ENCODE results near the gene NPAT. TPM values are rescaled to one million over a fixed set of nuclear protein-coding genes. Genes with fewer than 3 reads are reported as not detected.
"Not testable (repeated sequence)": the region's sequence is repeated elsewhere in the genome, so short reads cannot be mapped to it uniquely, and the experiment has no call there.

Gene NPAT
- polyA plus RNA-seq, 1 donor: 23.7 TPM

DNA sequence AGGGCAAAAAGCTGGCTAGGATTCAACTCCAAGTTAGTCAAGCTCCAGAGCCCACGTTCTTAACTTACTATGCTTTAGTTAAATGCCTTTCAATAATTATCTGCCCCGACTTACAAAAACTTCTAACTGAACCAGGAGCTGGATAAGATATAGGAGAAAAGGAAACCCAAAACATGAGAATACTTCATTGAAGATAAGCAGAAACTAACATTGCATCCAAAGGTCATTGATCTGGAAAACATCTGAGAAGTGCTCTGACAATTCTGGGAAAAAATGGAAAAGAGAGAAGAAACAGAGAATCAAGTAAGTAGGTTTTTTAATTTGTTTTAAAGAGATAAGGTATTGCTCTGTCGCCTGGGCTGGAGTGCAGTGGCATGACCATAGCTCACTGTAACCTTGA, 73.9 kb downstream of the NPAT start:
- no peak for DNase-seq

- DNase-seq: no peak
Observed at GRCh38 chr11:108147150-108147549, 75.3 kb downstream of the NPAT start.

- no peak for DNase-seq
Observed at GRCh38 chr11:108144615-108145014, 77.8 kb downstream of the NPAT start.

GRCh38 chr11:108142304-108142703, 80.1 kb downstream of the NPAT start:
- DNase-seq: no peak

- DNase-seq: no peak
Observed at GRCh38 chr11:108137212-108137611, 85.2 kb downstream of the NPAT start.

GRCh38 chr11:108135845-108136544, 86.4 kb downstream of the NPAT start:
- no peak for DNase-seq

GRCh38 chr11:108132993-108133538, 89.4 kb downstream of the NPAT start:
- not testable (repeated sequence) for DNase-seq

GRCh38 chr11:108131993-108132392, 90.4 kb downstream of the NPAT start:
- no peak for DNase-seq

DNA sequence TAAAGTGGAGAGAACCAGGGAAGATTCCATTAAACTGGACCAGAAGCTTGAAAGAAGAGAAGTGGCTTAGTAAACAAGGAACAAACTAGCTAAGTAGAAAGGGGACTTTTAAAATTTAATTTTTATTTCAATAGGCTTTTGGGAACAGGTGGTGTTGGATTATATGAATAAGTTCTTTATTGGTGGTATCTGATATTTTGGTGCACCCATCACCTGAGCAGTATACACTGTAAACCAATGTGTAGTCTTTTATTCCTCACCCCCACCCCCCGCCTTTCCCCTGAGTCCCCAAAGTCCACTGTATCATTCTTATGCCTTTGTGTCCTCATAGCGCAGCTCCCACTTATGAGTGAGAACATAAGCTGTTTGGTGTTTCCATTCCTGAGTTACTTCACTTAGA, 93.7 kb downstream of the NPAT start:
- no peak for DNase-seq

DNA sequence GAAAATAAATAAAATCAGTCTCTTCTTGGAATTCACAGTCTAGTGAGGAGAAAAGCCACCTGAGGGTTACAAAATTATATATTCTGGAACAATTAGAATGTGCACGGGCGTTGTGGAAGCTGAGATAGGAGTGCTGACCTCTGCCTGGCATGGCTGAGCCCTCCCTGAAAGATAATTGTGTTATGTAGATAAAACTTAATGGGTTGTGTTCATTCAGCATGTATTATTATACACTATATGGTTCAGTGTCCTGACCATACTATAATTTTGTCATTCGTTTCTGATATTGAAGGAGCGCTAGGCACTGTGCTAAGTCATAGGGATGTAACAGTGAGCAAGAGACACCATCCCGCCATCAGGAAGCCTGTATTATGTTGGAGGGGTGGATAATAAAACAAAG, 97.3 kb downstream of the NPAT start:
- DNase-seq: no peak

DNA sequence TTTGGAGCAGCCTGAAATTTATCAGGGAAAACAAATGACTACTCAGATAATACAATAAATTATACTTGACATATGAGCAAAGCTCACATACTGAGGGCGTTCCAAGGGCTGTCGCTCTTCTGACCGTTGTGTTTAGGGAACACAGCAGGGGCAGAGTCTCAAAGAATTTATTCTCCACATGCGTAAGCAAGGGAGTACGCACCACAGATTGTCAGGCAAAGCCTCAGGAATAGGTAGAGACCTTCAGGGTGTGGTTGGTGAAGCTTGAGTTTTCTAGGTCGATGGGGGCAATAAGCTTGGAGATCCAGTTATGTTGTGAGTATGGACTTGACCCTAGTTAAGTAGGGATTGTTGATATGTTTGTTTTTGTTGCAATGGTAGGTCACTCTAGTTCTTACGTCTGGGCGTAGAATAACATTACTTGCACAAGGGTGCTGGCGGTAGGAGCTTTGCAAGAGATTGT, 100.2 kb downstream of the NPAT start:
- DNase-seq: no peak

DNA sequence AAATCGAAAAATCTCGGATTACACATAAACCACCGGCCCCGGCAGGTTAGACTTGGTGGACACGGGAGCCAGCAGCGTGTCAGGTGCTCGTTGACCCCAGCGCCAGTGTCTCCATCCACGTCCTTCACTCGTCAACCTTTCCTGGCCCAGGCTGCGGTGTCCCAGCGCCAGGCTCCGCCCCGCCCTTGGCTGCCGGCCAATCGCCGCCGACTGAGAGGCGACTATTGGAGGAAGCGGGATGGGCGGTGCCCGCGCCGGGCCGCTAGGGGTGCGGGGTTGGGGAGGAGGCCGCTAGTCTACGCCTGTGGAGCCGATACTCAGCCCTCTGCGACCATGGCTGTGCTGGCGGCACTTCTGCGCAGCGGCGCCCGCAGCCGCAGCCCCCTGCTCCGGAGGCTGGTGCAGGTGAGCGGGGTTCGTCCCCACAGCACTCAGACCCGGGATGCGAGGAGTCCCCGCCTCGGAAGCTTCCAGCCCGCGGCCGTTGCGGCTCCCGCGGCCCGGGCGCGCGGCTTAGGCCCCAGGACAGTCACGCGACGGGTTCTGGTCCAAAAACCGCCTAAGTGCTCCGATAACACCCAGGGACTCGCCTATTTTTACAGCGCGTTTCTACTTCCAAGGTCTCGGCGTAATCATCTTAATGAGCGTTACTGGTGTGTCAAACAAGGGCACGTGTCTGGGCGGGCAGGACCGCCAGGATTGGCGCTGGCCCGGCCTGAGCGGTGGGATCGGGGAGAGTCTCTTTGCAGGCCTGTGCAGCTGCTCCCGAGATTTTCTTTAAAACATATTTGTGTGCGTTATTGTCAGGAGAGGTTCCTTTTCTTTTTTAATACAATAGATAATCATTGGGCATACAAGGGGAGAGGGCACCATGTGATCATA, 100.9 kb downstream of the NPAT start, which contains the start of gene ACAT1:
Gene ACAT1 (plus strand): TSS at position 294 of the 882 bp plus-strand sequence. CDS start 40 bp downstream, at position 334.
- peak; percentile 92 for DNase-seq

DNA sequence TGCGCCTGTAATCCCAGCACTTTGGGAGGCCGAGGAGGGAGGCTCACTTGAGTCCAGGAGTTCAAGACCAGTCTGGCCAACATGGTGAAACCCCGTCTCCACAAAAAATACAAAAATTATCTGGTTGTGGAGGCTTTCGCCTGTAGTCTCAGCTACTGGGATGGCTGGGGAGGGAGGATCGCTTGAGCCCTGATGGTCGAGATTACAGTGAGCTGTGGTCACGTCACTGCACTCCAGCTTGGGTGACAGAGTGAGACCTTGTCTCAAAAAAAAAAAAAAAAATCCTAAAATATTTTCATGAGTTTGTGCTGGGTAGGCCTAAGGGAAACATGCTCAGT, 101.5 kb downstream of the NPAT start:
- not testable (repeated sequence) for DNase-seq

DNA sequence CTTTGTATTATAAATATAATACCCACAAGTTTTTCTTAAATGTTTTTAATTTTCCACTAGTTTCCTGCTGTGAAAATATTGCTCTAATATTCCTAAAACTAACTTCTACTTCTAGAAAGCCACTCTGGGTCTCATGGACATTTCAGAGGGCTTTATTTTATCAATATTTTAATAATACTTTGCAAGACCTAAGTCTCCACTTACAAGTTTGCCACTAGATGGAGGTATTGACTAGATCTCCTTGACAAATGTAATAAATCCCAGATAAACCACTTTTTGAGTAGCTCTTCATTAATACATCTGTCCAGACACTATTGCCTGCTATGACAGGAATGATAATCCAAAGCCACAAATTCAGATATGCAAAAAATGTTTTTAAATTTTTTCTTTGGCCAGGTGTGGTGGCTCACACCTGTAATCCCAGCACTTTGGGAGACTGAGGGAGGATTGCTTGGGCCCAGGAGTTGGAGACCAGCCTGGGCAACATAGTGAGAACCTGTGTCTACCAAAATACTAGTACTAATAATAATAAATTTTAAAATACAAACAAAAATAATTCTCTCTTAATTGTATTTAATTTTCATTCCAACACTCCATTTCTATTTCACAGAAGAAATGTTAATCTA, 104.6 kb downstream of the NPAT start:
- peak; percentile 18 for DNase-seq

DNA sequence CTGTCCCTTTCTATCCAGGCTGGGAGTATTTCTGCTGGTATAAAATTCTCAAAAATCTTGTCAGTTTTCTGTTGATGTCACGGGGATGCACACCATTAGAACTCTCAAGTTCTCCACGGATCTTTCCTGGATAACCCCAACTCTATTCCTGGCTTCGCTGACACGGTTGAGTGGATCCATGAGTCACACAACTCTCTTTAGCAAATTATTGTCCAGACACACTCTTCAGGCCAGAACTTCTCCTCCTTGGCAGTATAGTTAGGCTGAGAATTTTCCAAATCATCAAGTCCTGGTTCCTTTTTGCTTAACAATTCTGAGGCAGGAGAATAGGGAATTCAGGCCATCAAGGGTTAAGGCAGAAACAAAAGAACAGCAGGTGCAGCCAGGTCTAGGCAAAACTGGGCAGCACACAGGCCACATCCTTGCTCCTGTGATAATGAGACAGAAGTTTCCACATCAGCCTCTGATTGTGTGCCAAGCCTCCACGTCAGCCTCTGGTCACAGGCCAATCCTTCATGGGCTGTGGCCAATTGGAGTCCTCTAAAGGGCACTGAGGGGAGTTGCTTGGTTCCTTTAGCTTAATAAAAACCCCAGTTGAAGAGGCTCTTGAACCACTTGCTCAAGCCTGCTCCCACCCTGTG, 106.8 kb downstream of the NPAT start:
- peak; percentile 29 for DNase-seq

DNA sequence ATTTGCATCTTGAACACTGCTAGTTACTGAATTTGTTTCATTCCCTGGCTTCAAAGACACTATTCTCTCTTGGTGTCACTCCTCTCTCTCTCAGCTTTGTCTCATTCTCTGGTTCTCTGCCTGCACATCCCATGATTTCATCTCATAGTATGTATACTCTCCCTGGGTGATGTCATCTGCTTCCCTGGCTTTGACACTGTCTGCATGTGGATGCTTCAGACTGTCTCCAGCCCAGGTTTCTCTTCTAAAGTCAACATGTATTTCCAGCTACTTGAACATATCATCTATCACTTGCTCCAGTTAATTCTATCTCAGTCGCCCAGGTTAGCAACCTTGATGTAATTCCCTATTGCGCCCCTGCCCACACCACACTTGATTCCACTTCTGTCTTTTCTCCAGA, 110.4 kb downstream of the NPAT start:
- peak; percentile 14 for DNase-seq

- no peak for DNase-seq
Observed at GRCh38 chr11:108111126-108111525, 111.3 kb downstream of the NPAT start.

Other genes with a start within 250 kb of the NPAT start
- 49.2 TPM for gene CUL5, start 213.7 kb downstream of the NPAT start, polyA plus RNA-seq (ENCODE audit: insufficient read length)
- gene ACAT1, start 101.1 kb downstream of the NPAT start, polyA plus RNA-seq (ENCODE audit: insufficient read length): 110 TPM
- 113 TPM for gene ATM, start 429 bp upstream of the NPAT start, polyA plus RNA-seq (ENCODE audit: insufficient read length)
- gene C11orf65, start 244.9 kb upstream of the NPAT start, polyA plus RNA-seq (ENCODE audit: insufficient read length): 3.4 TPM

Data from left kidney (tissue), 2 donors.